Measurements from ENCODE around the gene NOL3. TPM values are rescaled to one million over a fixed set of nuclear protein-coding genes. Genes with fewer than 3 reads are reported as not detected.

Gene NOL3
- total and polyA plus RNA-seq, 4 donors, result 24.4 to 122 (median 57.3) TPM

GRCh38 chr16:67183627-67184452 is 13.5 kb downstream of the NOL3 start, which contains the start of gene MATCAP1:
MATCAP1 (minus strand) TSS chr16:67183963; CDS start chr16:67180610, 3,353 bp downstream.
- intact Hi-C loops (cut with DNase I), result loop anchor here (2.0 to 10.0 kb wide), 3 partner anchors 25 to 289 kb away; partner anchors contain the start of genes FBXL8 (in 1 of the 2) and TRADD (in 1 of the 2)
- Histone ChIP-seq H3K36me3 (ENCODE audit: control insufficient read depth in 1 of 2, insufficient read depth in 2 of 2, low read length in 1 of 2) (no peaks in the 10 kb centered on the region), H3K9me3 (ENCODE audit: control insufficient read depth, low read length) (no peaks in the 10 kb centered on the region), H3K4me1 (ENCODE audit: control insufficient read depth in 1 of 2, insufficient read depth in 2 of 2, low read length in 2 of 2) (no peaks in the 10 kb centered on the region), H3K27me3 (ENCODE audit: control insufficient read depth in 1 of 2, insufficient read depth in 2 of 2, low read length in 1 of 2) (no peaks in the 10 kb centered on the region), H3K27ac (ENCODE audit: low read depth in 1 of 2, low read length in 2 of 2) (peak within 1 kb of the TSS in 1 of 2 donors; percentile 81), H3K4me3 (ENCODE audit: low read length in 2 of 2) (peak within 1 kb of the TSS; percentile 24 to 54)
- DNase-seq, result peak; percentile 97
- ATAC-seq (ENCODE audit: low FRiP score), result peak; percentile 94
- WGBS, 2 donors, result 0% methylated on average over 67 to 77 of the region's 77 CpGs

GRCh38 chr16:67184453-67184994 is 14.2 kb downstream of the NOL3 start:
- no peak for ATAC-seq (ENCODE audit: low FRiP score)
- H3K27me3 ChIP-seq (ENCODE audit: control insufficient read depth in 1 of 2, insufficient read depth in 2 of 2, low read length in 1 of 2), result no peaks in the 10 kb centered on the region
- intact Hi-C loops (cut with DNase I), result loop anchor here (2.0 to 10.0 kb wide), 3 partner anchors 26 to 290 kb away; partner anchors contain the start of genes FBXL8 (in 1 of the 2) and TRADD (in 1 of the 2)
- peak overlapping the region; percentile 24 to 54 for H3K4me3 ChIP-seq (ENCODE audit: low read length in 2 of 2)
- WGBS, 2 donors, result 4 to 7% methylated on average over 42 to 59 of the region's 59 CpGs
- H3K9me3 ChIP-seq (ENCODE audit: control insufficient read depth, low read length), result no peaks in the 10 kb centered on the region
- H3K27ac ChIP-seq (ENCODE audit: low read depth in 1 of 2, low read length in 2 of 2), result peak overlapping the region in 1 of 2 donors; percentile 42
- no peaks in the 10 kb centered on the region for H3K4me1 ChIP-seq (ENCODE audit: control insufficient read depth in 1 of 2, insufficient read depth in 2 of 2, low read length in 2 of 2)
- DNase-seq, result peak in 1 of 2 donors; percentile 79
- no peaks in the 10 kb centered on the region for H3K36me3 ChIP-seq (ENCODE audit: control insufficient read depth in 1 of 2, insufficient read depth in 2 of 2, low read length in 1 of 2)

GRCh38 chr16:67184995-67185650 is 14.8 kb downstream of the NOL3 start:
- intact Hi-C loops (cut with DNase I), result loop anchor here (1.0 to 10.0 kb wide), 4 partner anchors 26 to 290 kb away; partner anchors contain the start of genes FBXL8 (in 1 of the 2) and TRADD (in 1 of the 2)
- H3K4me3 ChIP-seq (ENCODE audit: low read length in 2 of 2), result no peak overlapping the region
- no peaks in the 10 kb centered on the region for H3K4me1 ChIP-seq (ENCODE audit: control insufficient read depth in 1 of 2, insufficient read depth in 2 of 2, low read length in 2 of 2)
- H3K36me3 ChIP-seq (ENCODE audit: control insufficient read depth in 1 of 2, insufficient read depth in 2 of 2, low read length in 1 of 2), result no peaks in the 10 kb centered on the region
- H3K27ac ChIP-seq (ENCODE audit: low read depth in 1 of 2, low read length in 2 of 2), result no peak overlapping the region
- ATAC-seq (ENCODE audit: low FRiP score) (peak; percentile 80), DNase-seq (peak; percentile 96 to 99)
- 5 to 7% methylated on average over 41 to 43 of the region's 43 CpGs for WGBS, 2 donors
- H3K9me3 ChIP-seq (ENCODE audit: control insufficient read depth, low read length), result no peaks in the 10 kb centered on the region
- no peaks in the 10 kb centered on the region for H3K27me3 ChIP-seq (ENCODE audit: control insufficient read depth in 1 of 2, insufficient read depth in 2 of 2, low read length in 1 of 2)

- 8 to 11% methylated on average over 12 of the region's 12 CpGs for WGBS, 2 donors
- Histone ChIP-seq H3K4me1 (ENCODE audit: control insufficient read depth in 1 of 2, insufficient read depth in 2 of 2, low read length in 2 of 2) (no peaks in the 10 kb centered on the region), H3K9me3 (ENCODE audit: control insufficient read depth, low read length) (no peaks in the 10 kb centered on the region), H3K27ac (ENCODE audit: low read depth in 1 of 2, low read length in 2 of 2) (no peak overlapping the region), H3K27me3 (ENCODE audit: control insufficient read depth in 1 of 2, insufficient read depth in 2 of 2, low read length in 1 of 2) (no peaks in the 10 kb centered on the region), H3K36me3 (ENCODE audit: control insufficient read depth in 1 of 2, insufficient read depth in 2 of 2, low read length in 1 of 2) (no peaks in the 10 kb centered on the region), H3K4me3 (ENCODE audit: low read length in 2 of 2) (no peak overlapping the region)
- no peak for DNase-seq
- no peak for ATAC-seq (ENCODE audit: low FRiP score)
- intact Hi-C loops (cut with DNase I), result loop anchor here (1.0 to 10.0 kb wide), 4 partner anchors 27 to 291 kb away; partner anchors contain the start of genes FBXL8 (in 1 of the 2) and TRADD (in 1 of the 2)
These were observed 15.4 kb downstream of the NOL3 start for GRCh38 chr16:67185651-67186134.

GRCh38 chr16:67186550-67186950 is 16.2 kb downstream of the NOL3 start:
- ATAC-seq (ENCODE audit: low FRiP score), result no peak
- Histone ChIP-seq H3K27ac (ENCODE audit: low read depth in 1 of 2, low read length in 2 of 2) (no peak overlapping the region), H3K27me3 (ENCODE audit: control insufficient read depth in 1 of 2, insufficient read depth in 2 of 2, low read length in 1 of 2) (no peaks in the 10 kb centered on the region), H3K9me3 (ENCODE audit: control insufficient read depth, low read length) (no peaks in the 10 kb centered on the region), H3K4me3 (ENCODE audit: low read length in 2 of 2) (no peak overlapping the region), H3K36me3 (ENCODE audit: control insufficient read depth in 1 of 2, insufficient read depth in 2 of 2, low read length in 1 of 2) (no peaks in the 10 kb centered on the region), H3K4me1 (ENCODE audit: control insufficient read depth in 1 of 2, insufficient read depth in 2 of 2, low read length in 2 of 2) (no peaks in the 10 kb centered on the region)
- WGBS, 2 donors, result 44 to 48% methylated on average over 5 of the region's 5 CpGs
- intact Hi-C loops (cut with DNase I), result loop anchor here (10.0 kb wide), 2 partner anchors 212 to 292 kb away; no protein-coding TSS in a partner anchor
- no peak for DNase-seq

GRCh38 chr16:67187175-67187890 is 17.0 kb downstream of the NOL3 start:
- Histone ChIP-seq H3K4me1 (ENCODE audit: control insufficient read depth in 1 of 2, insufficient read depth in 2 of 2, low read length in 2 of 2) (no peaks in the 10 kb centered on the region), H3K36me3 (ENCODE audit: control insufficient read depth in 1 of 2, insufficient read depth in 2 of 2, low read length in 1 of 2) (no peaks in the 10 kb centered on the region), H3K27ac (ENCODE audit: low read depth in 1 of 2, low read length in 2 of 2) (no peak overlapping the region), H3K27me3 (ENCODE audit: control insufficient read depth in 1 of 2, insufficient read depth in 2 of 2, low read length in 1 of 2) (no peaks in the 10 kb centered on the region), H3K9me3 (ENCODE audit: control insufficient read depth, low read length) (no peaks in the 10 kb centered on the region), H3K4me3 (ENCODE audit: low read length in 2 of 2) (no peak overlapping the region)
- intact Hi-C loops (cut with DNase I), result loop anchor here (10.0 kb wide), 2 partner anchors 213 to 293 kb away; no protein-coding TSS in a partner anchor
- 84 to 86% methylated on average over 26 of the region's 26 CpGs for WGBS, 2 donors
- ATAC-seq (ENCODE audit: low FRiP score) (no peak), DNase-seq (no peak)

- 89 to 91% methylated on average over 4 of the region's 4 CpGs for WGBS, 2 donors
- no peaks in the 10 kb centered on the region for H3K27me3 ChIP-seq (ENCODE audit: control insufficient read depth in 1 of 2, insufficient read depth in 2 of 2, low read length in 1 of 2)
- no peaks in the 10 kb centered on the region for H3K9me3 ChIP-seq (ENCODE audit: control insufficient read depth, low read length)
- intact Hi-C loops (cut with DNase I), result loop anchor here (10.0 kb wide), 2 partner anchors 214 to 294 kb away; no protein-coding TSS in a partner anchor
- no peak for ATAC-seq (ENCODE audit: low FRiP score)
- no peaks in the 10 kb centered on the region for H3K36me3 ChIP-seq (ENCODE audit: control insufficient read depth in 1 of 2, insufficient read depth in 2 of 2, low read length in 1 of 2)
- no peak overlapping the region for H3K4me3 ChIP-seq (ENCODE audit: low read length in 2 of 2)
- H3K27ac ChIP-seq (ENCODE audit: low read depth in 1 of 2, low read length in 2 of 2), result no peak overlapping the region
- H3K4me1 ChIP-seq (ENCODE audit: control insufficient read depth in 1 of 2, insufficient read depth in 2 of 2, low read length in 2 of 2), result no peaks in the 10 kb centered on the region
- no peak for DNase-seq
These were observed 18.0 kb downstream of the NOL3 start for GRCh38 chr16:67188323-67188722.

GRCh38 chr16:67188798-67189197 is 18.5 kb downstream of the NOL3 start:
- Histone ChIP-seq H3K4me3 (ENCODE audit: low read length in 2 of 2) (no peak overlapping the region), H3K4me1 (ENCODE audit: control insufficient read depth in 1 of 2, insufficient read depth in 2 of 2, low read length in 2 of 2) (no peaks in the 10 kb centered on the region), H3K9me3 (ENCODE audit: control insufficient read depth, low read length) (no peaks in the 10 kb centered on the region), H3K27ac (ENCODE audit: low read depth in 1 of 2, low read length in 2 of 2) (no peak overlapping the region), H3K36me3 (ENCODE audit: control insufficient read depth in 1 of 2, insufficient read depth in 2 of 2, low read length in 1 of 2) (no peaks in the 10 kb centered on the region), H3K27me3 (ENCODE audit: control insufficient read depth in 1 of 2, insufficient read depth in 2 of 2, low read length in 1 of 2) (no peaks in the 10 kb centered on the region)
- intact Hi-C loops (cut with DNase I), result loop anchor here (10.0 kb wide), 2 partner anchors 214 to 294 kb away; no protein-coding TSS in a partner anchor
- ATAC-seq (ENCODE audit: low FRiP score) (no peak), DNase-seq (no peak)
- WGBS, 2 donors, result 90% methylated on average over 15 of the region's 15 CpGs
